ENCODE results near the gene FOLR2. TPM values are rescaled to one million over a fixed set of nuclear protein-coding genes. Genes with fewer than 3 reads are reported as not detected.

The FOLR2 gene
- total and polyA plus RNA-seq, 2 of the 8 experiments (the other 6 are each of a cell fraction or from before 2014, with no cell fraction given): not detected

DNA sequence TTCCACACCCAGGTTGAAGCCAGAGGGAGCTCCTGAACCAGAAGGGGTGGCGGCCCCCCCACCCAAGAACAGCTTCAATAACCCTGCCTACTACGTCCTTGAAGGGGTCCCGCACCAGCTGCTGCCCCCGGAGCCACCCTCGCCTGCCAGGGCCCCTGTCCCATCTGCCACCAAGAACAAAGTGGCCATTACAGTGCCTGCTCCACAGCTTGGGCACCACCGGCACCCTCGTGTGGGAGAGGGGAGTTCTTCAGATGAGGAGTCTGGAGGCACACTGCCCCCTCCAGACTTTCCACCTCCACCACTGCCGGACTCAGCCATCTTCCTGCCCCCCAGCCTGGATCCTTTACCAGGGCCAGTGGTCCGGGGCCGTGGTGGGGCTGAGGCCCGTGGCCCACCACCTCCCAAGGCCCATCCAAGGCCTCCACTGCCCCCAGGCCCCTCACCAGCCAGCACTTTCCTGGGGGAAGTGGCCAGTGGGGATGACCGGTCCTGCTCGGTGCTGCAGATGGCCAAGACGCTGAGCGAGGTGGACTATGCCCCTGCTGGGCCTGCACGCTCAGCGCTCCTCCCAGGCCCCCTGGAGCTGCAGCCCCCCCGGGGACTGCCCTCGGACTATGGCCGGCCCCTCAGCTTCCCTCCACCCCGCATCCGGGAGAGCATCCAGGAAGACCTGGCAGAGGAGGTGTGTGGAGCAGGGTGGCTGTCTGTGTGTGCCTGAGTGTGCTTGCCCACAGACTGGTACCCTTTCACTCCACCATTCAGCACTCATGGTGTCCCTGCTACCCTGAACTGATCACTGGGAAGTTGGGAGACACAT lies 20.7 kb downstream of the FOLR2 start:
- no peak overlapping the region for H2AK5ac ChIP-seq (ENCODE audit: low read depth, low read length)
- H3K4me3 ChIP-seq (ENCODE audit: extremely low read depth in 1 of 4, insufficient read depth in 2 of 4, low read depth in 3 of 4, low read length in 4 of 4): no peak overlapping the region
- H2BK15ac ChIP-seq (ENCODE audit: low read length): peak overlapping the region; percentile 98; the same call in 1 of the 2 replicates
- H3K14ac ChIP-seq (ENCODE audit: insufficient read length): no peak overlapping the region
- H3K9me3 ChIP-seq (ENCODE audit: insufficient read depth in 2 of 2, low read depth in 1 of 2, low read length in 1 of 2): no peaks in the 10 kb centered on the region; a peak in 1 of 4 replicates
- H2BK20ac ChIP-seq (ENCODE audit: low read length): no peak overlapping the region
- no peaks in the 10 kb centered on the region for H3K79me2 ChIP-seq (ENCODE audit: control insufficient read depth in 1 of 2, insufficient read depth in 2 of 2, low read length in 2 of 2)
- H3K4me2 ChIP-seq (ENCODE audit: insufficient read depth in 1 of 2, low read depth in 2 of 2, low read length in 2 of 2): peak overlapping the region; percentile 49 to 87
- peak overlapping the region; percentile 57 for H3K4ac ChIP-seq (replicated peaks; ENCODE audit: insufficient read length, low read depth, low read length)
- H3K27ac ChIP-seq (ENCODE audit: low read depth, low read length): 0 out of 2 replicates have a peak overlapping the region, but pooled peaks have one; percentile 6
- H3K23ac ChIP-seq (ENCODE audit: insufficient read length): no peak overlapping the region
- no peak overlapping the region; the same call in none of the 2 replicates for H4K8ac ChIP-seq (ENCODE audit: extremely low read depth, insufficient read depth, low read length)
- H3K4me1 ChIP-seq (replicated peaks in 1 of 4; ENCODE audit: control insufficient read depth in 3 of 4, insufficient read depth in 4 of 4, low read length in 3 of 4): peaks cover 3 to 29% (median 23%) of the 10 kb centered on the region in 4 experiments
- no peak overlapping the region for H3K56ac ChIP-seq (replicated peaks; ENCODE audit: insufficient read length, low read depth, low read length)
- no peak for FAIRE-seq
- H4K5ac ChIP-seq (ENCODE audit: insufficient read length, low read depth, low read length): no peak overlapping the region
- 0 out of 7 replicates have a peak overlapping the region, but pooled peaks of 1 of the 4 experiments have one; percentile 9 for H3K9ac ChIP-seq (replicated peaks in 1 of 4; ENCODE audit: extremely low read depth in 1 of 4, low read depth in 3 of 4, low read length in 3 of 4)
- DNase-seq (ENCODE audit: low read depth in 1 of 2, low spot score in 2 of 2): no peak
- H2AFZ ChIP-seq (ENCODE audit: low read length): no peak overlapping the region
- H3K36me3 ChIP-seq (ENCODE audit: control insufficient read depth in 2 of 4, insufficient read depth in 4 of 4, low read length in 3 of 4): peaks cover 13 to 36% (median 33%) of the 10 kb centered on the region in 4 experiments; a peak in 7 of 8 replicates
- H3K79me1 ChIP-seq (ENCODE audit: low read depth, low read length): no peaks in the 10 kb centered on the region
- peaks cover 30 to 40% (median 38%) of the 10 kb centered on the region in 4 experiments for H3K27me3 ChIP-seq (replicated peaks in 1 of 4; ENCODE audit: control insufficient read depth in 3 of 4, extremely low read depth in 1 of 4, insufficient read depth in 3 of 4, low read length in 3 of 4)
- peak overlapping the region; percentile 68; the same call in 1 of the 2 replicates for H3K18ac ChIP-seq (ENCODE audit: extremely low read depth, low read length)
- peak overlapping the region; percentile 81; the same call in 1 of the 2 replicates for H2BK12ac ChIP-seq (ENCODE audit: low read depth, low read length)
- POLR2A ChIA-PET (ENCODE audit: partially characterized antibody): interaction anchor here (1.1 to 7.7 kb wide), 6 partner anchors 12 to 233 kb away, joined by 3 to 160 read pairs (median 4); partner anchors contain the start of genes CLPB and INPPL1
- H2BK120ac ChIP-seq (replicated peaks; ENCODE audit: low read depth, low read length): no peak overlapping the region
- H3K23me2 ChIP-seq (ENCODE audit: low read depth, low read length): peaks cover 12% of the 10 kb centered on the region; the same call in 1 of the 2 replicates
- no peak overlapping the region for H4K91ac ChIP-seq (replicated peaks; ENCODE audit: insufficient read length, low read length)
- H2BK5ac ChIP-seq (ENCODE audit: low read depth, low read length): peak overlapping the region; percentile 81
- 86% methylated on average over 22 of the region's 22 CpGs; no CpG with 5 or more reads in 1 of the 2 experiments for WGBS, 2 experiments (ENCODE audit: extremely low coverage in 1 of 2, insufficient coverage in 1 of 2, insufficient read length in 1 of 2, insufficient replicate concordance in 2 of 2, low coverage in 1 of 2, low lambda C conversion rate in 2 of 2, missing lambda C conversion rate in 1 of 2)
- CTCF ChIA-PET (ENCODE audit: partially characterized antibody): interaction anchor here (0.6 to 5.2 kb wide), 36 partner anchors 9 to 222 kb away, joined by 3 to 72 read pairs (median 4); partner anchors contain the start of genes CLPB and INPPL1
- peaks cover 11 to 18% of the 10 kb centered on the region in 2 experiments for H4K20me1 ChIP-seq (replicated peaks in 1 of 2; ENCODE audit: control insufficient read depth in 1 of 2, insufficient read depth in 2 of 2, low read length in 2 of 2)

All from H1 (cell line).